Stimulated activated CD4-positive, alpha-beta T cell treated with anti-CD3 and anti-CD28 coated beads, Interleukin-1b, Interleukin-23, amount 100 ng/mL, for 1 hour (primary cell): Measurements from ENCODE around the gene TPM1.

Experiments used
- DNase-seq, 2 donors: peaks; one replicate each; pipeline ENCODE4 v3.0.0-alpha.2; 2020; ENCODE audit warnings: low read depth in 2 of 2

The TPM1 gene

GRCh38 chr15:63075015-63075983 lies 32.8 kb downstream of the TPM1 start:
- no peak for DNase-seq

DNA sequence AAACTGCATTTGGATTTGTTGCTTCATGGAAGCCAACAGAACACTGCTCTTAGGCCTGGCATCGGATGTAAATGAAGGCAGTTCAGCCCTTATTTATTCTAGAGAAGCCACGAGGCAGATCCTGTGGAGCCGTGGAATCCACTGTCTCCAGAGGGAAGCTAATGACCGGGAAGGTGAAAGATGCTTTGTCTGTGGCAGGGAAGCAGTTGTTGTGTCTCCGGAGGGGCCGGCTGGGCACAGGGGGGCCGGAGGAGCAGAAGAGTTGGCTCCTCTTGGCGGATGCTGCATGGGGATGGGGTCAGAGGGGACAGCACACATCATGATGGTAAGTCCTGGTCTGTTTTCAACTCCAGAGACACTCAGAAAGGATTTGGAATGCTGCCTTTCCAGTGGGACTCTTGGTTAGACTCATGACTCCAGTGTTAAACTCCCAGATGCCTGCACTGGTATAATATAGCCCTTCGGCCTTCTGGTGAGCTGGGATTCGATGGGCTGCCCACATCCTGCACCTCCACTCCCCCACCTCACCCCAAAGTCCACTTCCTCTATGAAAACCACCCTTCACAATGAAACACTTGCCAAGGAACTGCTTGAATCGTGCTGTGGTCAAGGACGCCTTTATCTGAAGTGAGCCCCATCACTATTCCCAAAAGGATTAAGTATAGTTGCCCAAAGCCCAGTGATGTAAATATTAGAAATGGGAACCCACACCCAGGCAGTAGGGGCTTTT lies 33.6 kb downstream of the TPM1 start:
- DNase-seq, result no peak

- no peak for DNase-seq
Observed at GRCh38 chr15:63076714-63077046, 34.1 kb downstream of the TPM1 start.

- no peak for DNase-seq
Observed at GRCh38 chr15:63077952-63078351, 35.4 kb downstream of the TPM1 start.

GRCh38 chr15:63079947-63080626 lies 37.5 kb downstream of the TPM1 start:
- DNase-seq, result no peak

DNA sequence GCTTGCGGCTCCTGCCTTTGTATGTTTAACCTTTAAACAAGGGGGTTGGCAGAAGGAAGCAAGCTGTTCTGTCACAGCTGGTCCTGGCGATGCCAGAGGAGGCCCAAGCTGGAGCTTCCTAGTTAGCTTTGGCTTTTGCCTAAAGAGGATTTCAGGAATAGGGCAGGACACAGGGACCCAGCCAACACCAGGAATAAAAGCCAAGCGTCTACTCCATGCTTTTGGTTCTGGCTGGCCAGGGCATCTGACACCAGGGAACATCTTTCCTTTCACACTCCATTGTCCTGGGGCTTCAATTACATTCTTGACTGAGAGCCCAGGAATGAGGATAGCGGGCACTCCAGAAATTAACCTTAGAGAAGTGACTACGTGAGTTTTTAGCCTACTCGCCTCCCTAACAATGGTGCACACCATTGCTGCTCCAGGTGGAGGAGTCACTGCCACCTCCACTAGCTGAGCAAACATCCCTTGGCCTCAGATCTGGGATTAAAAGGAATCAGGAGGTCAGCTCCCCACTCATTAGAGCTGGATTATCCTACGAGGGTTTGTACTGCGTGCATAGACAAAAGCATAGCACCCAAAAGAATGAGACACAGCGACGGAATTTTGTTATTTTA lies 38.2 kb downstream of the TPM1 start:
- DNase-seq, result no peak

DNA sequence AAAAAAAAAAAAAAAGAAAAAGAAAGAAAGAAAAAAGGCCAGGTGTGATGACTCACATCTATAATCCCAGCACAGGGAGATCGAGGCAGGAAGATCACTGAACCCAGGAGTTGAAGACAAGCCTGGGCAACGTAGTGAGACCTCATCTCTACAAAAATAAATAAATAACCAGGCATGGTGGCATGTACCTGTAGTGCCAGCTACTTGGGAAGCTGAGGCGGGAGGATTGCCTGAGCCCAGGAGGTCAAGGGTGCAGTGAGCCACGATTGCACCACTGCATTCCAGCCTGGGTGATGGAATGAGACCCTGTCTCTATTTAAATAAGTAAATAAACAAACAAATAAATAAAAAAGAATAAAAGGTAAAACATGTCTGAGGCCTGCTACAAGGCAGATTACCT lies 39.8 kb downstream of the TPM1 start:
- DNase-seq, result no peak

GRCh38 chr15:63083044-63083443 lies 40.5 kb downstream of the TPM1 start:
- DNase-seq, result no peak

DNA sequence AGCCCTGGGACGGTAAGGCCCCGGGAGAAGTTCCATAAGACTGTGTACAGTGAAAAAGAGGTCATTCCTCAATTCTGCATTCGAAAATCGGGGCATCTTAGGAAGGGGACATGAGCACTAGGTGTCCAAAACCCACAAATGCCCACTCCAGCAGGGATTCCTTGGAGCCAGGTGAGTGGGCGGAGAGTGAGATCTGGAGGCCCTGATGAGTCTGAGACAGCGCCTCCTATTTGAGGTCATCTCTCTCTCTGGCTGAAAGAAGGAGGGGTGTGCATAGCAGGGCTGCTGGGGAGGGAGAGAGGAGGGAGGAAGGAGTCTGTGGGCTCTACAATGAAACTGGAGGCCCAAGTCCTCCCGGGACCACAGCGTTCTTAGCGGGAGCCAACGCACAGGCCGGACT lies 41.0 kb downstream of the TPM1 start:
- no peak for DNase-seq

DNA sequence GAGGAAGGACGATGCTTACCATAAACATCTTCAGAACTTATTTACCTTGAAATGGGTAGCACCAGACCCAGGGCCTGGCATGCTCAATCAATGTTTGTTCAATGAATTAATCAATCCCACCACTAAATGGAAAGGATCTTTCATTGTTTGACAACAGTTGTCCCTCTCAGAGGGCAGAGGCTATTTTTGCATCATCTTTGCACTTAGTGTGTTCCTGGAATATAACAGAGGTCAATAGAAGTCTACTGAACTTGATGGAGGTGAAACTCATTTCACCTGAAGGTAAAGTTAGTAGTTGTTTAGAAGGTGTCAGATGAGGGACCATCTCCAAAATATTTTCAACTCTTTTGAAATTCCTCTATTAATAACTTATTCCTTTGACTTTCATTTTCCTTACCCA lies 42.3 kb downstream of the TPM1 start:
- DNase-seq, result no peak

DNA sequence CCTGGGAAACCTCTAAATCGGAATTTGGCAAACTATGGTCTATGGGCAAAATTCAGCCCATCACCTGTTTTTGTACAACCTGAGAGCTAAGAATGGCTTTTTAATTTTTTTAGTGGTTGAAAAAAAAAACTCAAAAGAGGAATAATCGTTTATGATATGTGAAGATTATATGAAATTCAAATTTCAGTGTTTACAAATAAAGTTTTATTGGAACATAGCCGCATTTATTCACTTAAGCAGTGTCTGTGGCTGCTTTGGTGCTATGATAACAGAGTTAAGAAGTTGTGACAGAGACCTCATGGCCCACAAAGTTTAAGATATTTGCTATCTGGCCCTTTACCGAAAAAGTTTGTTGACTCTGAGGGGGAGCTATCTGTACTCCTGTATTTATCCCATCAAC lies 42.7 kb downstream of the TPM1 start:
- DNase-seq, result no peak

- no peak for DNase-seq
Observed at GRCh38 chr15:63086271-63086670, 43.7 kb downstream of the TPM1 start.

GRCh38 chr15:63086947-63087346 lies 44.4 kb downstream of the TPM1 start:
- no peak for DNase-seq

DNA sequence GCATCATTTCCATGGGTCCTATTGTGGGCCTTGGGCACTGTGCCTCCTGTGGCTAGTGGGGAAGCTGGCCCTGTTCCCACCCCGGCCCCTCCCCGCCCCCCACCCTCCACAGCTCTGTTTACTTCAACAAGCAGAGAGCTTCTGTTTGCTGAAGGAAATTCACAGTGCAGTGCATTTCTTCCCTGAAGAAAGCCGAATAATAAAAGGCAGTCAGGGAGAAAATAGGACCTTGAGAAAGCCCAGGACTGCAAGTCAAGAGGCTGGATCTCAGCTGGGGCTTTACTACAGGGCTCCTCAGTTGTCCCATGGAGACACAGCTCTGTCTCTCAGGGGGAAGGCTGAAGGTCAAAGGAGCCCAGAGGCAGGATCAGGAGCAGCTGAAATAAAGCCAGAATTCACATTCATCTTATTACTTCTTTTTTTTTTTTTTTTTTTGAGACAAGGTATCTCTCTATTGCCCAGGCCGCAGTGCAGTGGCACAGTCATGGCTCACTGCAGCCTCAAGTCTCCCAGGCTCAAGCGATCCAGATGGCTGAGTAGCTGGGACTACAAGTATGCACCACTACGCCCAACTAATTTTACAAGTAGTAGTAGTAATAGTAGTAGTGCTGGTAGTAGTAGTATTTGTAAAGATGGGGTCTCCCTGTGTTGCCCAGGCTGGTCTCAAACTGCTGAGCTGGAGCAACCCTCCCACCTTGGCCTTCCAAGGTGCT lies 46.1 kb downstream of the TPM1 start:
- DNase-seq, result no peak

- DNase-seq, result no peak
Observed at GRCh38 chr15:63089260-63090043, 46.9 kb downstream of the TPM1 start.

DNA sequence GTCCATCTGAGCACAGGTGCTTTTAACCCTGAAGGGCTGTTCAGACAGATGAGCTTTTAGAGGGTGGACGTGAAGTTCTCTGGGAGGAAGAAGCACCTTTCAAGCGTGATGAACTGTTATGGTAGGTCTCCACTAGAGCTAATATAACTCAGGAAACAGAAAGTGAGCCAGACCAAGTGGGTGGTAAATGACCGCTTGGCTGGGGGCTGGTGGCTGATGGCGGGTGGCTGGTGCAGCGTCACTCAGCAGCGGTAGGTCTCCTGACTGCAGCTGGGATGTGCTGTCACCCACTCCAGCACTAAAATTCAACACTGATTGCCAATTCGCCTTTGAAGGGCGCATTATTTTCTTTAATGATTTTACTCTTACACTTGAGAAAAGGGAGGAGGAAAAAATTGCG lies 47.9 kb downstream of the TPM1 start:
- no peak for DNase-seq

DNA sequence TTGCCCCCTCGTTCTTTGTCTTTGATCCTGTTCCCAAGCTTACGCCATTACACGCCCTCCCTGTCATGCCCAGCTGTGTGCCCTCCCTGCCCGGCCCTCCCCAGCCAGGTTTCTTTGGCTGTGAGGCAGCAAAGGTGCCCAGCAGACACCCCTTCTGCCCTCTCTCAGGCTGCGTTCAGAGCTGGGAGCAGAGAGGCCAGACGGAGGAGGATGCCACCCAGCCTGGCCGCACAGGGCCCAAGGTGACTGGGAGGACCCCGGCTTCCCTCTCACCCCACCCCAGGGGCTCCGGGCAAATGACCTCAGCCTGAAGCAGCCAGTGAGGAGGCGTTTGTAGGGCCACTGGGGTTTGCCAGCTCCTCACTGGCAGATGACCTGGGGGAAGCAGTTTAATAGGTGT lies 48.3 kb downstream of the TPM1 start:
- DNase-seq, result no peak

GRCh38 chr15:63091679-63092446 lies 49.3 kb downstream of the TPM1 start:
- no peak for DNase-seq

DNA sequence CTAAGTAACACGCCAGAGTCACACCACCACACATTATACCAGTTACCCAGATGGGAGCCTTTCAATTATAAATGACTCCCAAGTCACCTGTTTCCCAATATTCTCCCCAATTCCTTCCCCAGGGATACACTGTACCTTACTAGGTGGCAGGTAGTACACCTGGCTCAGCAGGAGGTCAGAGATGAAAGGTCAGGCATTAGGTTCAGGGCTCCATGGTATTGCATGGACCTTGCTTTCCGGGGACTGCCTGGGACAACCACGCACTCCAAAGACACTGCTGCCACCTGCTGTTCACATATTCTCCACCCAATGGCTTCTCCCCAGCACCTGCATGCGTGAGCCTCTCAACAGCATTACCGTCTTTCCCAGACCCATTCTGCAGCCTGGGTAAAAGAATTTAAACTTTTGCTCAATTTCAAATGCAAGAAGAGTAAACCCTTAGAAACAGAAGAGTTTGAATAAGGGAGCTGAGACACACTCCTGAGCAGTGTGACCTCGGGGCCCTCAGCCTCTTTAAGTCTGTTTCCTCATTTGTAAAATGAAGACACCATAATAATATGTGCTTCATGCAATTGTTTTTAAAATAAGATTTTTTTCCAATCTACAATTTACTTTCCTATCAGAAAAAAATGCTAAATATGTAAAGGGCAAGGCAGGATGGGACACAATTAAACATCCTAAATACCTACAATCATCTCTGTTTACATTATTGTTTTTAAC lies 51.1 kb downstream of the TPM1 start:
- DNase-seq, result peak; percentile 30 to 56
